CD4-positive, alpha-beta T cell treated with Interleukin-15 for 4 hours (primary cell): Measurements from ENCODE around the gene FIGNL2.
"Not testable (repeated sequence)": the region's sequence is repeated elsewhere in the genome, so short reads cannot be mapped to it uniquely, and the experiment has no call there.

Source experiments
- DNase-seq: peaks from one replicate; pipeline ENCODE4 v3.0.0-alpha.2; 2020; ENCODE audit warnings: low spot score

The FIGNL2 gene

DNA sequence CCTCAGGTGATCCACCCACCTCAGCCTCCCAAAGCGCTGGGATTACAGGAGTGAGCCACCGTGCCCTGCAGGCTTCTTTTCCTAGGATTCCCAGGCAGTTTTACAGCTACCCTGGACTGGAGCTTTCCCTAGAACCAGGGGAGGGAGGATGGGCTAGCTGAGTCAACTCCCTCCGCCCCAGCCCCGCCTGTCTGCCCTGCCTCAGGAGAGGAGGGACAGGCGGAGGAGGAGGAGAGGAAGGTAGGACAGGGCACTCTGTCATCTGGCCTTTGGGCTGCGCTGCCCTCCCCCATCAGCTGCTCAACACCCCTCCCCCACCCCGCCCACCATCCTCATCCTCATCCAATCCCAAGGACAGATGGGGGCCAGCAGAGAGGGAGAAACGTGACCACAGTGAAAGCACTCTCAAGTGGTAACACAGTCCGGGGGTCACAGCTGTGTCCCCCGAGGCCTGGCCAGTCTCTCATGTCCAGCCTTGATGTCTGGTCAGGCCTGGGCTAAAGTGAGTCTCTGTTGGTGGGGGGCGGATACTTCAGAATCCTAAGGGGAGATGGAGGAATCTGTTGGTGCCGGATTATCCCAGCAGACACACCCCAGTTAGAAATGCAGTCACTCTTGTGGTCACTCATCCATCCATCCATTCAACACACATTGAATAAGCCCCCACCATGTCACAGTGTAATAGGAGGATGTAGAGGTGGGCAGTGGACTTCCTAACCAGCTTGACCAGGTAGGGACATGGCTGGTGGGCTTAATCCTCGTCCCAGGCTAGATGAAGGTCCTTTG, 12.3 kb downstream of the FIGNL2 start:
- no peak for DNase-seq

DNA sequence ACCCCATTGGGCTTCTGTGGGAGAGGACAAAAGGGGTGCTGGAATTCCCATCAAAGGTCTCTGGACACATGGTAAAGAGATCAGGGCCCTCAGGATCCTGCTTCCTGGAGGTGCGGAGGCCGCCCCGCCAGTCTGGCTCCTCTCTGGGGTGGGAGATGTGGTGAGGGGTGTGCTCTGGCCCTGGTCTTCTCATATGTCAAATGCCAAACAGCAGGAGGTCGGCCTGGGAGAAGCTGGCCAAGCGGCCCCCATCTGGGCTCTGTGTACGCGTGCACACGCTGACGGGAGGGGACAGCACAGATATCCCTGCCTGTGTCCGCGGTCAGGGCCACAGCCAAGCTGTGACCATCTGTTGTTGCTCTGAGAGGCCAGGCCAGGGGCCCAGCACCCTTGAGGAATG, 14.1 kb downstream of the FIGNL2 start:
- no peak for DNase-seq

DNA sequence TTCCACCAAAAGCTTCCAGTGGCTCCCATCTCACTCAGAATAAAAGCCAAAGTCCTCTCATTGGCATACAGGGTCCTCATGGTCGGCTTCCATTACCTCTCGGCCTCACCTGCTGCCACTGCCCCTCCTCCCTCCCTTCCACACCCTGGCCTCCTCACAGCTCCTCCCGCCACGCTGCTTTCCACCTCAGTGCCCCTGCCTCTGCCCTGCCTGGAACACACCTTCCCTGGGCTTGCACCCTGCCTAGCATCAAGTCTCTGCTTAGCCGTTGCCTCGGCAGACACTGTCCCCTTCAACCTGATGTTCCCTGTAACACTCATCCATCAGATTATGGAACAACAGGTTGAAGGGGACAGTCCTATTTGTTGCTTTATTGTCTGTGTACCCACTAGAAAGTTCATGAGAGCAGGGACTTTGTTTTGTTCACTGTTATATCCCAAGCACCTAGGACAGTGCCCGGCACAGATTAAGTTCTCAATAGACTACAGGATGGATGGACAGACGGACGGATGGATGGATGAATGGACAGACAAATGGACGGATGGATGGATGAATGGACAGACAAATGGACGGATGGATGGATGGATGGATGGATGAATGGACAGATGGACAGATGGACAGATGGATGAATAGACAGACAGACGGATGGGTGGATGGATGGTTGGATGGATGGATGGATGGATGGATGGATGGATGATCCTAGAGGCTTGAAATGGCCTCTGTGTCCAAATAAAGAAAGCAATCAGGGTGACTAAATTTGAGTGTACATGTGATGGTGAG, 14.9 kb downstream of the FIGNL2 start:
- DNase-seq = no peak

DNA sequence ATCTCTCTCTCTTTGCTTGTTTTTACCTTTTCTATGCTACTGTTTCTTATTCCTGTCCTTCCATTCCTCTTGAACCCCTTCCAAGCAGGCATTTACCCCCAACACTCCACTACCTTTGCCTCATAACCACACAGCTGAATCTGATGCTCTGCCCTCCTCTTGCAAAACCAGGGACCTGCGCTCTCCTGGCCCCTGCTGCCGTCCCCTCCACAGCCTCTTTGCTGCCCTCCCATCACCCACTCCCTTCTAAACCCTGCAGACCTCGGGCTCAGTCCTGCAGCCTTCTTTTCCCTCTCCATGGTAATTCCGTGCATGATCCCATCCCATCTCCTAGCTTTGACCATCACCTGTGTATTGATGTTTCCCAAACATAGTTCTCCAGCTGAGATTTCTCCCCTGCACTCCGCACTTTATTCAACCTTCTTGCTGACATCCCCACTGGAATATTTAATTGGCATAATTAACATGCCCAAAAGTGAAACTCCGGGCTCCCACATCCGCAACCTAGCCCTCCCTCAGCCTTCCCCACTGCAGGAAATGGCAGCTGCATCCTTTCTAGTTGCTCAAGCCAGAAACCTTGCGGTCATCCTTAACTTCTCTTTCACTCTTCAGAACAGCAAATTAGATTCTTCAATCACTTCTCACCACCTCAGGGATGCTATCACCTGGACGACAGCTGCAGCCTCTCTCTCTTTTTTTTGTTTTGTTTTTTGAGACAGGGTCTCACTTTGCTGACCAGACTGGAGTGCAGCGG, 16.0 kb downstream of the FIGNL2 start:
- no peak for DNase-seq

DNA sequence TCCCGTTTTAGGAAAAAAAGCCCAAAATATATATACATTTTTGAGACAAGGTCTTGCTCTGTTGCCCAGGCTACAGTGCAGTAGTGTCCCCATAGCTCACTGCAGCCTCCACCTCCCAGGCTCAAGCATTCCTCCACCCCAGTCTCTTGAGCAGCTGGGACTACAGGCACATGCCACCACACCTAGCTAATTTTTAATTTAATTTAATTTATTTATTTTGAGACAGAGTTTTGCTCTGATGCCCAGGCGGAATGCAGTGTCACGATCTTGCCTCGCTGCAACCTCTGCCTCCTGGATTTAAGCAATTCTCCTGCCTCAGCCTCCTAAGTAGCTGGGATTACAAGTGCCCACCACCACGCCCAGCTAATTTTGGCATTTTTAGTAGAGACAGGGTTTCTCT, 16.7 kb downstream of the FIGNL2 start:
- not testable (repeated sequence) for DNase-seq

DNA sequence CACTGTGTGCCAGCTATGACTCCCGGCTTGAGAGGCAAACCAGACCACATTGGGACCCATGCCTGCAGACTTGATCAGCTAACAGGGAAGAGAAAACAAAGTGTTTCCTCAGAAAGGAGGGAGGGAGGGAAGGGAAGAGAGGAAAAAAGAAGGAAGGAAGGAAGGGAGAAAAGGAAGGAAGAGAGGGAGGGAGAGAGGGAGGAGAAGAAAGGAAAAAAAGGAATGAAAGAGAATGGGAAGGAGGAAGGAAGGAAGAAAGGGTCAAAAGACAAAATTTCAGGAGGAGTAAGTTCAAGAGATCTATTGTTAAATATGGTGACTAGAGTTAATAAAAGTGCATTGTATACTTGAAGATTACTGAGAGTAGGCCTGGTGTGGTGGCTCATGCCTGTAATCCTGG, 18.9 kb downstream of the FIGNL2 start:
- DNase-seq = no peak

DNA sequence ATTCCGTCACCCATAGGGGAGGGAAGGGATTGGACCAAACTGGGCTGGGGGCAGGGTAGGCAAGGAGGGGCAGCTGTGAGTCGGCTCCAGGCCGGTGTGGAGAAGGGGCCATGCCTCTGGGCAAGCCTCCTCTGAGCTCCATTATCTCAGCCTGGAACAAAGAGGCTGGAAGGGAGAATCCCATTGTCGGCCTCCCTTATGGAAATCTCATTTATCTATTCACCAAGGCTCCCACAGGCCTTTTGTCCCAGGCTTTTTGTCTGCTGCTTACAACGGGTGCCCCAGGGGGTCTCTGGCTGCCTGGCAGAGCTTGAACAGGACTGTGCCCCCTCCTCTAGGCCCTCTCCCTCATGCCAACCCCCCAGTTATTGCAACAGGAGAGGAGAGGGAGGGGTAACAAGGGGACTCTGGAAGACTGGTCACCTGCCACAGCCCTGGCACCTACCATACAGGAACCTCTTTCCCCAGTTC, 19.5 kb downstream of the FIGNL2 start:
- DNase-seq = no peak

DNA sequence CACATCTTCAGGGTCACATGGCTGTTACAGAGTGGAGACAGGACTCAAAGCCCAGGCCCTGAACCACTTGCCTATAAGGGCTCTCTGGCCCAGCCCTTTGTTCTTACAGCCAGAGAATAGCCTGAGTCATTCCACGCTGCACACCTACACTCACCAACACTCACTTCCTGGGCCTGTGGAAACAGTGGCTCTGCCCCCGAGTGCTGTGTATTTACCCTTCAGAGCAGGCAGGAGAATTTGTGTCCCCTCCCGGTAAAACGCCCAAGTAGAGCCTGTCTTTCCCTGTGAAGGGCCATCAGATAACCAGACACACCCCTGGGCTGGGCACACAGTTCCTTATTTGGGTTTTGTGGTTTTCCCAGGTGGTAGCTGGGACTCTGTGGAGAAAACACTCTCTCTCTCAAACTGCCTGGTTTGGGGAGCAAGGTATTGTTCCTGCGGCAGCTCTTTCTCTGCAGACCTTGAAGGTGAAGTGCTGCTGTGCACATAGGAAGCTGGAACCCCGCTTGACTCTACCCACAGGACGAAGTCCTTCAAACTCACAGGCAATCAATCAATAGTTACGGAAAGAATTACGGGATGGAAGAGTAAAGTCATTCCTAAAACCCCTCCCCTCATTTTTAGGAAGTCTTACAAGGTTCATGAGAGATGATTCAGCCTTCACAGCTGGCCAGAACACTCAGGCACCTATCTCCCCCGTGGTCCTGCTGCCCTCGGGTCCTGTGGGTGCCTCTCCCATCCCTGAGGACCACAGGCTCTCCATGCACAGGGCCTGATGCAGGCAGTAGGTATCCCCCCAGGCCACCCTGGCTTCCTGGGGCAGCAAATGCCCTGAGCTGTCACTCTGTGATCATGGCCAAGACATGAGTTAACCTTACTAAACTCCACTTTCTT, 20.3 kb downstream of the FIGNL2 start:
- peak; percentile 26 for DNase-seq

DNA sequence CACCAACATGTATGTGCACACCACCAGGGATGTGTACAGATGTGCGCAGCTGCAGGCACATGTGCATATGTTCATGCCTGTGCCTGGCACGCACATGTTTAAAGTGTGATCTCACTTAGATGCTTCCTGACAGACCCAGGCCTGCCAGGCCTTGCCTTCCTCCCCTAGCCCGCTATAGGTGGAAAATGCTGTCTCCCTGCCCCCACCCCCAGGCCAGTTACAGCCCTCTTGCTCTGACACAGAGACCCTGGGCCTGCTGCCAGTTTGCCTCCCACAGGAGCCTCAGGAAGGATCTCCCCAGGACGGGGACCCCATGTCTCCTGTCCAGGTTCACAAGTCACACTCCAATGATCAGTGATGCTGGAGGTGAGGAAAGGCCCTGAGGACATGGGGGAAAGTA, 21.6 kb downstream of the FIGNL2 start:
- DNase-seq = no peak

DNA sequence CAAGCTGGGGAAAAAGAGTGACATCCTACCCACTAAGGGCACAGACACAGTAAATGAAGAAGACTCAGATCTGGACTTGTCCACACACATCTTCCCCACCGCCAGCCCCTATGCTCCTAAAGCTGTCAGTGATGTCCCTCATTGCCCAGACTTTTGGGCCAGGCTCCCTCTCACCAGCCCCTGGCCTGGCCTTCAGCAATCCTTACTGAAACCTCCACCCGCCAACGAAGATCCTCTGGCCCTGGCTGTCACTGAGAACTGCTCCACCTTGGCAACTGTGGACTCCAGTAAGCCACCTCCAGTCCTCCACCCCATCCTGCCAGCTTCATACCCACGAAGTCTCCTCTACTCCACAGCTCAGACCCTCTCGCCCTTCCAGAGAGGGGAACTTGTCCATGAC, 23.3 kb downstream of the FIGNL2 start:
- DNase-seq = no peak

DNA sequence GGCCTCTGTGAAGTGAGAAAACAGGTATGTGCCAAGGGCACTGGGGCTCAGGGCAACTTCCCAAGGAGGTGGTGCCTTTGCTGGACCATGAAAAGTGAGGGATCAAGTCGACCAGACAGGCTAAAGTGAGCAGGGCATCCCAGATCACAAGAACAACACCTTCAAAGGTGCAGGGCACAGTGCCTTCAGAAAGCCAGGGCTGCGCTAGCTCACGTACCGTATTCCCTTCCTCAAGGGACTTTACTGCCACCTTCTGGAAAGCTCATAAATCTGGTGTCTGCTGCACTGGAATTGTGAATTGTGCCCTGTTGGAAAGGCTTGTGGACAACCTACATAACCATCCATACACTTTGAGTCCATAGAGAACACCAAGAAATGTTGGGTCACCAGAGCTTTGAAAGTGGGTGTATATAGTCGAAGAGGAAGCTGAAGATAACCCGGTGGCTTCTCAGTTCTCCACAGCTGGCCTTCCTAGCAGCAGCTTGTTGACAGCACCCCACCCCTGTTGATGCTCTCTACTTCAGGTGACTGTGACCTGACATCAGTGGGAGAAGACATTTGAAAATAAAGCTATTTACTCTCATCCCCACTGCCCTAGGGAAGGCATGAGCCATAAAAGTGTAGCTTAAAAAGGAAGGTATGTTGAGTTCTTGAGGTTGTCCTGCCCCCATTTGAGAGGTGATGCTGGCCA, 24.5 kb downstream of the FIGNL2 start:
- DNase-seq = peak; percentile 45

DNA sequence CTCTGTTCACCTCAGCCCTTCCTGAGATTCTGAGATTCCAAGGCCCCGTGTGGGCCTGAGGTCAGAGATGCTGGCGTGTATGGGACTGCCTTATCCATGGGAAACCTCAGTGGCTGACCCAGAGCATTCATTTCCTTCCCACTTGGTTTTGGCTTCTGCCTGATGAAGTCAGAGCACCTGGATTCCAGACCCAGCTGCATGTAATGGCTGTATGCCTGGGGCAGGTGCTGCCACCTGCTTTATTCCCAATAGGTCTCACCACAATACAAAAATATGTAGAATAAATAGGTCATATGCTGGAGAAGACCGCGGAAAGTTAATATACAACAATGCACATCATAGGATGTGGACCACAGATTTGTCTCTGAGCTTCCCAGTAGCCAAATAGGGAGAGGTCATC, 25.6 kb downstream of the FIGNL2 start:
- no peak for DNase-seq

DNA sequence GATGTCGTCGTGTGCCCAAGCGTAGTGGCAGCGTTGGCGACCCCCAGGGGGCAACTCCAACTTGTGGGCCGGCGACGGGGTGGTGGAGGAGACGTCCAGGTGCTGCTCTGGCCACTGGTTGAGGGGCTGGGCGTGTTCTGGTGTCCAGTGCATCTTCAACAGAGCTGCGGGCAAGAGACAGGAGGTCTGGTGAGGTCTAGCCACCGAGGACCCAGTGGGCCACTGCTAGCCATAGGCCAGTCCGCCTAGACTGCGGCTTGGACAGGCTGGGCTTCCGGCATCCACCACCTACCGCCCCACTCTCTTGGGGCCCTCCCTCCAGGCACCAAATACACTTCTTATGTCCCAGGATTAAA, 26.3 kb downstream of the FIGNL2 start:
- no peak for DNase-seq

DNA sequence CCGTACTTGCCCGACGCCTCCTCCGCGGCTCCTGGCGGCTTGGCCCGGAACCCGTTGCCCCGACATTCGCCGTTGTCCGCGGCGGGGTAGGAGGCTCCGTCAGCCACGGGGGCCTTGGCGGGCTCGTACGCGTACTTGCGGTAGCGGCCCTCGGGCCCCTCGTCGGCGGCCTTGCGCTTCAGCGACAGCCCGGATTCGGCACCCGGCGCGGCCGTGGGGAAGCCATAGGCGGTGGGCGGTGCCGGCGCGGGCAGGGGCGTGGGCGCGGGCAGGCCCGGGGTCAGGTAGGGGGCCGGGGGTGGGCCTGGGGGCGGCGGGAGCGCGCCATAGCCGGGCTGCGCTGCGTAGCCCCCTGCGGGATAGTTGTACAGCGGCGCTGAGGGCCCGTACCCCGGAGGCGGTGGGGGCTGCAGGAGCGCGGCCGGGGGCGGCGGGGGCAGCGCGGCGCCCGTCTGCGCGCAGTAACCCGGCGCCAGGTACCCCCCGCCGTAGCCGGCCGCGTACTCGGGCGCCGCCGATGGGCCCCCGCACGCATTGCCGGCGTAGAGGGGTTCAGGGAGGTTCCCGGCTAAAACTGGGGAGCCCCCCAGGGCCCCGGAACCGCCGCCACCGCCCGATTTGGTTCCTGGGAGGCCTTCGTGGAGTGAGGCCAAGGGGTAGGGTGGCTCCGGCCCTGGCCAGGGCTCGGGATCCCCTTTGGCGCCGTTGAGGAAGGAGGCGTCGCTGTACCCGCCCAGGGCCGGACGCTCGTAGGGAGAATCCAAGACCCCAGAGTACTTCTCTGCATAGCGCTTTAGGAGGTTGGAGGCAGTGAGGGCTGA, 26.9 kb downstream of the FIGNL2 start:
- DNase-seq = peak; percentile 24

DNA sequence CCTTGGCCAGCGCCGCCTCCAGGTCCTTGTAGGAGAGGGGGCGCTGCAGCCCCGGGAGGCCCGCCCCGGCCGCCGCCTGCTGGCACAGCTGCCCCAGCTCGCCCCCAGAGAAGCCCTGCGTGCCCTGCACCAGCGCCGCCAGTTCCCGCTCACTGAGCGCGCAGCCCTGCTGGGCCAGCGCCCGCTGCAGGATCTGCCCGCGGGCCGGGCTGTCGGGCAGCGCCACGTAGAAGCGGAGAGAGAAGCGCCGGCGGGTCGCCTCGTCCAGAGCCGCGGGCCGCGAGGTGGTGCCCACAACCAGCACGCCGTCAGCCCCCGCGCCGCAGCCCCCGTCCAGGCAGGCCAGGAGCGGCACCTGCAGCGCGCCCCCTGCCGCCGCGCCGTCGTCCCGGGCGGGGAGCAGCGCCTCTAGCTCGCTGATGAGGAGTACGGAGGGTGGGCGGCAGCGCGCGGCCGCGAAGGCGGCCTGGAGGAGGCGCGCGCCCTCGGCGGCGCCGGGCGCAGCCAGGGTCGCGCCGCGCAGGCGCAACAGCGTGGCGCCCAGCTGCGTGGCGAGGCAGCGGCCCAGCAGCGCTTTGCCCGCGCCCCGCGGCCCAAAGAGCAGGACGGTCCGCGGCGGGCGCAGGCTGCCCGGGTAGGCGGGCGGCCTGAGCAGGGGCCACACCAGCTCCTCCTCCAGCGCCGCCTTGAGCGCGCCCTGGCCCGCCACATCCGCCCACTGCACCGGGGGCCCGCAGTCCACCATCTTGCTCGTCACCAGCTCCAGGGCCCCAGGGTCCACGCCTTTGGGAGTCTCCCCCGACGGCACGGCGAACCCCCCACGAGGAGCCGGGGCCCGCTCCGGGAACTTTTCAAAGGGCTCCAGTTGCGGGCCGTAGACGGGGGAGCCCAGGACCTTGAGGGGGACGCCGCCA, 27.7 kb downstream of the FIGNL2 start:
- peak; percentile 81 for DNase-seq

DNA sequence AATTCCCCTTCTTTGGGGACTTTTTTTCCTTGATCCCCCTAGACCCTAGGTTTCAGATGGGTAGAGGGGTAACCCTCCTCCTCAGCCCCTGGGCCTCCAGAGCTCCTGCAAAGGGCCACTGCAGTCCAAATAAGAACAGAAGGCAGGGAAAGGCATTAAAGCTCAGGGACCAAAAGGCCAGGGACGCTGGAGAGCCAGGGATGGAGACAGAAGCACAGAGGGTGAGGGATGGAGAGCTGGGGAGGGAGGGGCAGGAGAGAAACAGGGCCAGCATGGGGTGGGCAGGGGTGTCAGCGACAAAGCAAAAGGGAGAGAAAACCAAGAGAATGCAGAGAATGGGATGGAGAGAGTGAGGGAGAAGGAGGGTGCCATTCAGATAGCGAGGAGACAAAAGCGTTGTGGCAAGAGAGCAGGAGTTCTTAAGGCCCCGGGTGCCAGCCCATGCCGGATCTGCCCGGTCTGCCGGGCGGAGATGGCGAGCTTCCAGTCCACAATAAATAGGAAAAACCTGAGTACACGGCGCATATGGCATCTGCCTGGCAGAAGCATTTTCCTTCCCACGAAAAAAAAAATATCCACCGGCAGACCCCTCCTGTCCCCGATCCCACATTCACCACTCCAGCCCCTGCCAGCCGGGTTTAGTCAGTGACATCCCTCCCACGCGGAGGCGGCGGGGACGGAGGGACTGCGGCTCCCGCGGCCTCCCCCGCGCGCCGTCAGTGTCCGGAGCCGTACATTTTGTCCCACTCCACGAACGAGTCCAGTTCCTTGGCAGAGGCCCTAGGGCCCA, 28.6 kb downstream of the FIGNL2 start:
- no peak for DNase-seq

DNA sequence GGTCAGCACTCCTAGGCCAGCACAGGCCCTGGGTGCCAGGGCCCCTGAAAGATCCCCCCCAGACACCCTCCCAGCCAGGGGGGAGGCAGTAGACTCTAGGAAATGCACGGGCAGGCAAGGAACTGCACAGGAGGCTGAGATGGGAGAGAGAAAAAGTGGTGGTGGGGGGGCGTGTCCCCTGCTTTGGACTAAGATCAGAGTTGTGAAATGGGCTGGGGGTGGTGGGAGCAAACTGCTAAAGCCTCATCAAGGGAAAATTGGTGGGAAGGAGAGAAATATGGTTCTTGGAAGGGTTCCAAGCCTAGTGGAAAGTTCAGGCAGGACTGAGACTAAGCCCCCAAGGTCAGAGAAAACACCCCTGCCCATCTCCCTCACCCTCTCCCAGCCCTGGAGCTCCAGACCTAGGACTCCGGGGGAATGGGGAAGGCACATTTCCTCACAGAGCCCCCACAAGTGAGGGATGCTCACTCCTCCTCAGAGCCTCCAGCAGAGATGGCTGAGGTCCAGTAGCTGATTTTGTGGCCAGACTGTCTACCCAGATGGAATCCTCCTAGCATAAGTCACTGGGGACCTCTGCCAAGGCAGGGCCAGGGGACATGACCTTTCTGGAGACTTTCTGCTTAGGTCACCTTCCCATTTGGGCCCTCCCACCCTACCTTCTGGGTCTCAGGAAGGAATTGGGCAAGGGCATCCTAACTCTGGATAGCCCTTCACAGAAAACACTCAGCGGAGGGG, 29.8 kb downstream of the FIGNL2 start:
- DNase-seq = no peak

DNA sequence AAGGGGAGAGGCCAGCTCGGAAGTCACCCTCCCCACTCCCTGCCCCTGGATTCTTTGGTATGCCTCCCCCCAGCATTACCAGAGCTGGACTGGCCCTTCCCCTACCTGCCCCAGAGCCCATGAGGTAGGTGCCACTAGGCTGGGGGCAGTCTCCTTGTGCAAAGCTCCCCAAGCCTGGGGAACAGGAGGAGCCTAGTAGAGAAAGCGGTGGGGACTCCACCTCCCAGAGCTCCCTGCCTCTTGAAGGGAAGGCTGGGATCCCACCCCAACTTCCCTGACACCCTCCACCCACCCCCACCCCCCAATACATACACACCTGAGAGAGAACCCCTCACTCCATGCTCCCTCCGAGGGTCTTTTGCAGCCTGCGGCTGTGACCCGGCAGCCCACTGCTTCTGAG, 30.4 kb downstream of the FIGNL2 start:
- no peak for DNase-seq
